Astrocyte (in vitro differentiated cells and primary cell): ENCODE data around the gene SLC25A26. TPM values are rescaled to one million over a fixed set of nuclear protein-coding genes. Genes with fewer than 3 reads are reported as not detected.

ENCODE experiments used
- DNase-seq: peaks from one replicate; pipeline ENCODE4 v3.0.0-alpha.2; 2010; ENCODE audit warnings: low read depth
- FAIRE-seq: peaks from 2 replicates; lab custom pipeline; 2011; peaks lifted over from hg19 to GRCh38; lab: Jason Lieb, UNC
- H2AFZ ChIP-seq: 2 replicates; pipeline ENCODE4 v1.6.0; 2012; ENCODE audit warnings: low read depth, low read length, inconsistent platforms
- H3K27ac ChIP-seq: 2 replicates; pipeline ENCODE4 v1.5.1; 2011; ENCODE audit warnings: low read depth, low read length, inconsistent platforms
- H3K27me3 ChIP-seq: 2 replicates; pipeline ENCODE4 v1.6.0; 2011; ENCODE audit warnings: low read length, inconsistent platforms; ENCODE audit not compliant: insufficient read depth
- H3K36me3 ChIP-seq: 2 replicates; pipeline ENCODE4 v1.5.1; 2011; ENCODE audit warnings: low read length, inconsistent platforms; ENCODE audit not compliant: insufficient read depth
- H3K4me1 ChIP-seq: 2 replicates; pipeline ENCODE4 v1.5.1; 2011; ENCODE audit warnings: low read length, inconsistent platforms; ENCODE audit not compliant: insufficient read depth
- H3K4me2 ChIP-seq: 2 replicates; pipeline ENCODE4 v1.6.0; 2012; ENCODE audit warnings: low read length, inconsistent platforms
- H3K4me3 ChIP-seq: 2 replicates; pipeline ENCODE4 v1.5.1; 2011; ENCODE audit warnings: low read depth, mild to moderate bottlenecking, low read length, inconsistent platforms; ENCODE audit not compliant: insufficient read depth
- H3K79me2 ChIP-seq: 2 replicates; pipeline ENCODE4 v1.6.0; 2012; ENCODE audit warnings: mild to moderate bottlenecking, low read length, inconsistent platforms; ENCODE audit not compliant: insufficient read depth
- H3K9ac ChIP-seq: 2 replicates; pipeline ENCODE4 v1.6.0; 2012; ENCODE audit warnings: mild to moderate bottlenecking, low read length, inconsistent platforms
- H3K9me3 ChIP-seq: 2 replicates; pipeline ENCODE4 v1.5.1; 2012; ENCODE audit warnings: low read depth, mild to moderate bottlenecking, low read length, inconsistent platforms; ENCODE audit not compliant: insufficient read depth
- H4K20me1 ChIP-seq: 2 replicates; pipeline ENCODE4 v1.6.0; 2012; ENCODE audit warnings: low read length, inconsistent platforms; ENCODE audit not compliant: insufficient read depth
- H3K27ac Mint-ChIP-seq: one replicate; pipeline ENCODE4 v1.8.0; 2021; ENCODE audit warnings: mild to moderate bottlenecking, mixed read lengths; ENCODE audit not compliant: unreplicated experiment
- H3K27me3 Mint-ChIP-seq: one replicate; pipeline ENCODE4 v1.8.0; 2021; ENCODE audit warnings: low read depth, mixed read lengths; ENCODE audit not compliant: unreplicated experiment
- H3K36me3 Mint-ChIP-seq: one replicate; pipeline ENCODE4 v1.8.0; 2021; ENCODE audit warnings: low read depth, mixed read lengths; ENCODE audit not compliant: unreplicated experiment
- H3K4me1 Mint-ChIP-seq: one replicate; pipeline ENCODE4 v1.8.0; 2021; ENCODE audit warnings: low read depth, mixed read lengths; ENCODE audit not compliant: unreplicated experiment
- H3K4me3 Mint-ChIP-seq: one replicate; pipeline ENCODE4 v1.8.0; 2021; ENCODE audit warnings: mild to moderate bottlenecking, moderate library complexity, mixed read lengths; ENCODE audit not compliant: unreplicated experiment
- H3K9me3 Mint-ChIP-seq: one replicate; pipeline ENCODE4 v1.8.0; 2021; ENCODE audit warnings: mild to moderate bottlenecking, mixed read lengths; ENCODE audit not compliant: unreplicated experiment
- EZH2 ChIP-seq: IDR thresholded peaks from 2 replicates; pipeline ENCODE4 v1.6.1; 2012; ENCODE audit warnings: mild to moderate bottlenecking, low read length, inconsistent platforms; ENCODE audit not compliant: insufficient read depth
- total RNA-seq: library from RNA; stranded (reverse); gene quantifications from 2 replicates; pipeline ENCODE4 v1.2.1, GENCODE V29; 2021
- TF ChIP-seq, protein P1 (sequence below): IDR thresholded peaks from 2 replicates; pipeline ENCODE4 v1.5.1; 2011; ENCODE audit warnings: low read depth, mild to moderate bottlenecking, inconsistent platforms, low read length, moderate library complexity; ENCODE audit not compliant: insufficient read depth

Gene SLC25A26
- total RNA-seq, 1 donor from 2014 or later = 17.9 TPM

DNA sequence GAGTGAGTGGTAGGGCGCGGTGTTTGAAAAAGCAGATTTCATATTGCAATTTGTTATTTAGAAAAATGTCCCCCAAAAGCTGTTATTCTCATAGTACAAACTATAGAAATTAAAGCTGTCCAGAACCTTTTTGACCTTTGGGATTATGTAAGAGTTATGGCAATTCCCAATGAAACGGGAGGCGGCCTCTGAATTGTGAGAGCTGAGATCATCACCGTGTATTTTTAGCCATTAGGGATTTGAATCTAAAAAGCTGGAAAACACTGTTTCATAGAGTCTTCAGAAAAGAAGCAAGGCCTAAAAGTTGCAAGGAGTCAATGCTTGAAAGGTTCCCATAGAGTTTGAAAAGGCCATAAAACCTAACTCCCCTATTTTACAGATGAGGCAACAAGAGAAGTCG lies 38.6 kb upstream of the SLC25A26 start:
- H3K27me3 ChIP-seq = no peaks in the 10 kb centered on the region
- no peaks in the 10 kb centered on the region for H3K36me3 ChIP-seq
- Mint-ChIP-seq H3K4me3 (no peak overlapping the region), H3K9me3 (peaks cover 12% of the 10 kb centered on the region), H3K4me1 (peaks cover 2% of the 10 kb centered on the region), H3K27ac (no peak overlapping the region), H3K36me3 (no peaks in the 10 kb centered on the region), H3K27me3 (peaks cover 17% of the 10 kb centered on the region)
- FAIRE-seq (no peak), DNase-seq (no peak)
- no peaks in the 10 kb centered on the region for H3K4me1 ChIP-seq
- no peak overlapping the region for H3K9ac ChIP-seq
- H3K79me2 ChIP-seq = no peaks in the 10 kb centered on the region
- H3K9me3 ChIP-seq = no peaks in the 10 kb centered on the region
- TF ChIP-seq, protein P1, sequence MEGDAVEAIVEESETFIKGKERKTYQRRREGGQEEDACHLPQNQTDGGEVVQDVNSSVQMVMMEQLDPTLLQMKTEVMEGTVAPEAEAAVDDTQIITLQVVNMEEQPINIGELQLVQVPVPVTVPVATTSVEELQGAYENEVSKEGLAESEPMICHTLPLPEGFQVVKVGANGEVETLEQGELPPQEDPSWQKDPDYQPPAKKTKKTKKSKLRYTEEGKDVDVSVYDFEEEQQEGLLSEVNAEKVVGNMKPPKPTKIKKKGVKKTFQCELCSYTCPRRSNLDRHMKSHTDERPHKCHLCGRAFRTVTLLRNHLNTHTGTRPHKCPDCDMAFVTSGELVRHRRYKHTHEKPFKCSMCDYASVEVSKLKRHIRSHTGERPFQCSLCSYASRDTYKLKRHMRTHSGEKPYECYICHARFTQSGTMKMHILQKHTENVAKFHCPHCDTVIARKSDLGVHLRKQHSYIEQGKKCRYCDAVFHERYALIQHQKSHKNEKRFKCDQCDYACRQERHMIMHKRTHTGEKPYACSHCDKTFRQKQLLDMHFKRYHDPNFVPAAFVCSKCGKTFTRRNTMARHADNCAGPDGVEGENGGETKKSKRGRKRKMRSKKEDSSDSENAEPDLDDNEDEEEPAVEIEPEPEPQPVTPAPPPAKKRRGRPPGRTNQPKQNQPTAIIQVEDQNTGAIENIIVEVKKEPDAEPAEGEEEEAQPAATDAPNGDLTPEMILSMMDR = no peak
- no peak for TF ChIP-seq EZH2
- no peak overlapping the region for H3K4me3 ChIP-seq
- no peak overlapping the region for H3K4me2 ChIP-seq
- no peaks in the 10 kb centered on the region for H4K20me1 ChIP-seq
- H3K27ac ChIP-seq = no peak overlapping the region
- H2AFZ ChIP-seq = no peak overlapping the region

DNA sequence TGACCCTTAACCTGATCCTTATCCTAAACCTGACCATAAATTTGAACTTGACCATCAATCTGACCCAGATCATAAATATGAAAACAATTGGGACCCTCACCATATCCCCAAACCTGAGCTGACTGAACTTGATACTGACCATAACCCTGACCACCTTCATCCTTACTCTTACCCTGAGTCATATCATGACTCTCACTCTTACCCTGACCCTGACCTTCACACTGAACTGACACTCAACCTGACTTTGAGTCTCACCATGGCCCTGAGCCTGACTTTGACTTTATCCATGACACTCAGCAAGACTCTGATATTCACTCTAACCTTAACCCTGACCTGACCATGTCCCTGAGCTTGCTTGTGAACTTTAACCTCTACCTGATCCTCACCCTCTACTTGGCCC lies 34.3 kb upstream of the SLC25A26 start:
- H2AFZ ChIP-seq = no peak overlapping the region
- H3K4me1 Mint-ChIP-seq = no peaks in the 10 kb centered on the region
- H3K36me3 ChIP-seq = no peaks in the 10 kb centered on the region
- no peak overlapping the region for H3K4me3 Mint-ChIP-seq
- H4K20me1 ChIP-seq = no peaks in the 10 kb centered on the region
- no peak for FAIRE-seq
- H3K4me1 ChIP-seq = no peaks in the 10 kb centered on the region
- no peaks in the 10 kb centered on the region for H3K79me2 ChIP-seq
- H3K27me3 Mint-ChIP-seq = peaks cover 26% of the 10 kb centered on the region
- H3K27me3 ChIP-seq = no peaks in the 10 kb centered on the region
- no peak for TF ChIP-seq EZH2
- TF ChIP-seq, protein P1 = no peak
- no peak overlapping the region for H3K4me2 ChIP-seq
- no peak overlapping the region for H3K9ac ChIP-seq
- no peaks in the 10 kb centered on the region for H3K9me3 ChIP-seq
- DNase-seq = no peak
- H3K9me3 Mint-ChIP-seq = peaks cover 12% of the 10 kb centered on the region
- no peak overlapping the region for H3K4me3 ChIP-seq
- H3K27ac ChIP-seq = no peak overlapping the region
- H3K36me3 Mint-ChIP-seq = no peaks in the 10 kb centered on the region
- no peak overlapping the region for H3K27ac Mint-ChIP-seq

DNA sequence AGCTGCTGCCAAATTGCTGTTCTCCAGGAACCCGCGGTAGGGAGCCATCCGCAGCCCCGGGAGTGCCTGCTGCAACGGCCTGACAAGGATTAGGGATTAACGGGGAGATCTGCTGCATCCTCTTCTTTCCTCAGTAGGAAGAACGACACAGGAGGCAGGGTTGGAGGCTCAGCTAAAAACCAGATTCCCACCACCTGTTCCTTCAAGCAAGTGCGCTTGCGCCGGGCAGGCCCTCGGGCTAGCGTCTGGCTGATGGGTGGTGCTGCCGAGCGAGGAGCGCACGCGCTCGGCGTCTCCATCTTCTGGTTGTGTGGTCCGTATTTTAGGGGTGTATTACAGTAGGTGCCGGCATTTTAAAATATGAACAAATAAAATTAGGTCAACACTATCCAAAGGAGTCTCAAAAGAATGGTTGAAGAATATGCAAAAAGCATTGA lies 25.4 kb upstream of the SLC25A26 start:
- H3K27ac ChIP-seq = no peak overlapping the region
- peaks cover 4% of the 10 kb centered on the region for H4K20me1 ChIP-seq
- Mint-ChIP-seq H3K27me3 (peaks cover 10% of the 10 kb centered on the region), H3K4me1 (no peaks in the 10 kb centered on the region), H3K9me3 (peaks cover 2% of the 10 kb centered on the region), H3K27ac (no peak overlapping the region), H3K4me3 (no peak overlapping the region), H3K36me3 (no peaks in the 10 kb centered on the region)
- DNase-seq = peak; percentile 30
- no peaks in the 10 kb centered on the region for H3K4me1 ChIP-seq
- peak overlapping the region; percentile 68 for H2AFZ ChIP-seq
- no peak for FAIRE-seq
- no peak for TF ChIP-seq EZH2
- TF ChIP-seq, protein P1 = peak; percentile 26
- H3K9me3 ChIP-seq = no peaks in the 10 kb centered on the region
- no peak overlapping the region for H3K9ac ChIP-seq
- no peaks in the 10 kb centered on the region for H3K36me3 ChIP-seq
- peak overlapping the region; percentile 84 for H3K4me2 ChIP-seq
- peaks cover 6% of the 10 kb centered on the region for H3K27me3 ChIP-seq
- H3K79me2 ChIP-seq = no peaks in the 10 kb centered on the region
- peak overlapping the region; percentile 30 for H3K4me3 ChIP-seq
